PC-9 (cell line): ENCODE results near the gene CELF4. TPM values are rescaled to one million over a fixed set of nuclear protein-coding genes. Genes with fewer than 3 reads are reported as not detected.

ENCODE experiments used
- BruUV-seq: library from RNA; stranded (reverse); fragments of 400-500 nt; replicated peaks from 2 replicates; lab custom pipeline; 2021; lab: Mats Ljungman, UMichigan
- CTCF ChIA-PET: fragments of 300-600 bp; sonication (Branson Sonifier 250); formaldehyde crosslinking; loops from one replicate; lab custom pipeline; 2022; ENCODE audit warnings: antibody characterized with exemption; lab: Charles Lee
- POLR2A ChIA-PET: fragments of 300-600 bp; sonication (Branson Sonifier 250); formaldehyde crosslinking; loops from one replicate; lab custom pipeline; 2022; ENCODE audit warnings: antibody characterized with exemption; ENCODE audit not compliant: unreplicated experiment; lab: Charles Lee
- DNase-seq, 2 experiments: peaks; one replicate each; pipeline versions ENCODE4 v3.0.0 to v3.0.0-alpha.2; 2015 to 2022; ENCODE audit warnings: mixed read lengths in 1 of 2
- H2AFZ ChIP-seq: fragments of 200-600 bp; sonication (generic); 2 replicates; pipeline ENCODE4 v1.8.1; 2017; ENCODE audit warnings: antibody characterized with exemption
- H3F3A ChIP-seq: fragments of 200-600 bp; sonication (generic); 2 replicates; pipeline ENCODE4 v1.8.1; 2017; ENCODE audit warnings: antibody characterized with exemption, mild to moderate bottlenecking, low read depth; ENCODE audit not compliant: insufficient read depth
- H3K27ac ChIP-seq: fragments of 200-600 bp; sonication (generic); 2 replicates; pipeline ENCODE4 v1.6.1; 2016; ENCODE audit warnings: mixed run types
- H3K27me3 ChIP-seq: fragments of 200-600 bp; sonication (generic); 2 replicates; pipeline ENCODE4 v1.6.1; 2016; ENCODE audit warnings: low read depth, mixed run types; ENCODE audit not compliant: insufficient read depth
- H3K36me3 ChIP-seq: fragments of 200-600 bp; sonication (generic); 2 replicates; pipeline ENCODE4 v1.6.1; 2016; ENCODE audit warnings: low read depth, mixed run types
- H3K4me1 ChIP-seq: fragments of 200-600 bp; sonication (generic); replicated peaks from 2 replicates; pipeline ENCODE4 v1.6.1; 2016; ENCODE audit warnings: mixed run types; ENCODE audit not compliant: insufficient read depth
- H3K4me2 ChIP-seq: fragments of 200-600 bp; sonication (generic); 2 replicates; pipeline ENCODE4 v1.6.1; 2017; ENCODE audit warnings: mixed run types
- H3K4me3 ChIP-seq: fragments of 200-600 bp; sonication (generic); 2 replicates; pipeline ENCODE4 v1.6.1; 2016; ENCODE audit warnings: mixed run types
- H3K79me2 ChIP-seq: fragments of 200-600 bp; sonication (generic); 2 replicates; pipeline ENCODE4 v1.6.1; 2017; ENCODE audit warnings: low read depth, mixed run types
- H3K9me2 ChIP-seq: fragments of 200-600 bp; sonication (generic); 2 replicates; pipeline ENCODE4 v1.8.1; 2017; ENCODE audit warnings: mild to moderate bottlenecking; ENCODE audit not compliant: insufficient read depth
- H3K9me3 ChIP-seq: fragments of 200-600 bp; sonication (generic); 2 replicates; pipeline ENCODE4 v1.8.1; 2016; ENCODE audit warnings: low read depth; ENCODE audit not compliant: insufficient read depth
- H4K20me1 ChIP-seq: fragments of 200-600 bp; sonication (generic); 2 replicates; pipeline ENCODE4 v1.8.1; 2017; ENCODE audit not compliant: insufficient read depth
- EZH2 ChIP-seq: fragments of 200-600 bp; sonication (generic); IDR thresholded peaks from 2 replicates; pipeline ENCODE4 v1.8.0; 2017; ENCODE audit warnings: antibody characterized with exemption, low read depth
- intact Hi-C: fragments of 100-400 bp; cut with micrococcal nuclease; formaldehyde crosslinking; loops from one replicate; pipeline ENCODE4 v1.10.0; 2022; ENCODE audit not compliant: unreplicated experiment
- total RNA-seq: library from RNA; stranded (reverse); gene quantifications from 2 replicates; pipeline ENCODE4 v1.2.3, GENCODE V29; 2021
- TF ChIP-seq, protein P1 (sequence below): fragments of 200-600 bp; sonication (generic); conservative IDR thresholded peaks from 2 replicates; pipeline ENCODE4 v1.6.1; 2017; ENCODE audit warnings: mixed run types, antibody characterized with exemption, mild to moderate bottlenecking, moderate library complexity

The CELF4 gene
- total RNA-seq, 1 experiment from 2014 or later: 1.2 TPM

DNA sequence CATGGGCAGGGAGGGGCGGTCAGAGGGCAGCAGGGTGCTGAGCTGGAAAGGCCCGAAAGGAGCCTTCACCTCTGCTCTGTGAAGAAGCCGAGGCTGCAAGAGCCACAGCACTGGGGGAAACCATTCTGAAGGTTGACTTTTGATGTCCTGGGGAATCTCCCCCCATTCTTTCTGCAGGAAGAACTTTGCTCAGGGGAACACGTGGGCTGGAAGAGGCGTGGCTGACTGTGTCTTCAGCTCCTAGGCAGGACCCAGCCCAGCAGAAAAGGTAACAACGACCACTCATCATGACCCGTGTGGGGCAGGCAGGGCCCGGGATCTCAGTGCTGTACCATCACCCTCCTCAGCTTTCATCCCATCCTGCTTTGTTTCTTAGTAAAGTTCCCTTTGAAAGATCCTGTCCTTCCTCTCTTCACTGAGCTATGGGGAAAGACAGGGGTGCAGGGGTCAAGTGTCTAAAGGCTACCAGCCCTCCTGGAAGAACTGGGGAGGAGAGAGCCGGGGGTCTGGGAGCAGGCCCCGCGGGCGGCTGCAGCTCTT is 312.7 kb downstream of the CELF4 start:
- Histone ChIP-seq H3F3A (no peaks in the 10 kb centered on the region), H3K4me1 (no peaks in the 10 kb centered on the region), H3K36me3 (no peaks in the 10 kb centered on the region), H3K27ac (no peak overlapping the region), H3K9me2 (no peaks in the 10 kb centered on the region), H3K79me2 (no peaks in the 10 kb centered on the region), H3K9me3 (no peaks in the 10 kb centered on the region), H3K27me3 (peaks cover 14% of the 10 kb centered on the region), H3K4me2 (peak overlapping the region; percentile 44; the same call in 1 of the 2 replicates), H2AFZ (no peak overlapping the region), H3K4me3 (no peak overlapping the region), H4K20me1 (no peaks in the 10 kb centered on the region)
- TF ChIP-seq, protein P1, sequence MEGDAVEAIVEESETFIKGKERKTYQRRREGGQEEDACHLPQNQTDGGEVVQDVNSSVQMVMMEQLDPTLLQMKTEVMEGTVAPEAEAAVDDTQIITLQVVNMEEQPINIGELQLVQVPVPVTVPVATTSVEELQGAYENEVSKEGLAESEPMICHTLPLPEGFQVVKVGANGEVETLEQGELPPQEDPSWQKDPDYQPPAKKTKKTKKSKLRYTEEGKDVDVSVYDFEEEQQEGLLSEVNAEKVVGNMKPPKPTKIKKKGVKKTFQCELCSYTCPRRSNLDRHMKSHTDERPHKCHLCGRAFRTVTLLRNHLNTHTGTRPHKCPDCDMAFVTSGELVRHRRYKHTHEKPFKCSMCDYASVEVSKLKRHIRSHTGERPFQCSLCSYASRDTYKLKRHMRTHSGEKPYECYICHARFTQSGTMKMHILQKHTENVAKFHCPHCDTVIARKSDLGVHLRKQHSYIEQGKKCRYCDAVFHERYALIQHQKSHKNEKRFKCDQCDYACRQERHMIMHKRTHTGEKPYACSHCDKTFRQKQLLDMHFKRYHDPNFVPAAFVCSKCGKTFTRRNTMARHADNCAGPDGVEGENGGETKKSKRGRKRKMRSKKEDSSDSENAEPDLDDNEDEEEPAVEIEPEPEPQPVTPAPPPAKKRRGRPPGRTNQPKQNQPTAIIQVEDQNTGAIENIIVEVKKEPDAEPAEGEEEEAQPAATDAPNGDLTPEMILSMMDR: no peak
- TF ChIP-seq EZH2: no peak
- no peak for DNase-seq
- ChIA-PET POLR2A (interaction anchor here (0.6 kb wide), 1 partner anchor 424 kb away, joined by 7 read pairs; the partner anchor contains the start of gene TPGS2), CTCF (no interaction called here)
- no TSS peak for BruUV-seq
- intact Hi-C loops: no loop called here

DNA sequence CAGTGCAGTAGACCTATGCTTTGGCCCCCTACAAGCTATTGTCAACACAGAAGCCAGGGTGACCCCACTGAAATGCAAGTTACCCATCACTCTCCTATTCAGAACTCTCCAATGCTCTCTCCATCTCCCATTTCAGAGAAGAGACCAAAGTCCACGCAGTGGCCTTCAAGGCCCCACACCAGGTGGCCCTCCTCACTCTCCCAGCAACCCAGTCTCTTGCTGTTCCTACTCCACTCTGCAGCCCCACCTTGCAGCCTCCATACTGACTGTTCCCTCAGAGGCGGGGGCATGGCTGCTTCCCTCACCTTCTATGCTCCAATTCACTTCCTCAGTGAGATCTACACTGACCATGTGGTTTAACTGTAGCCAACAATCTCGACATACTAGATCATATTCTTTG is 313.3 kb downstream of the CELF4 start:
- H3K36me3 ChIP-seq: no peaks in the 10 kb centered on the region
- intact Hi-C loops: no loop called here
- no peaks in the 10 kb centered on the region for H3K9me3 ChIP-seq
- CTCF ChIA-PET: no interaction called here
- peaks cover 11% of the 10 kb centered on the region; the same call in 1 of the 2 replicates for H3K27me3 ChIP-seq
- POLR2A ChIA-PET: no interaction called here
- H3K27ac ChIP-seq: no peak overlapping the region
- no peaks in the 10 kb centered on the region for H4K20me1 ChIP-seq
- H3K4me3 ChIP-seq: no peak overlapping the region
- no peaks in the 10 kb centered on the region for H3K79me2 ChIP-seq
- TF ChIP-seq, protein P1: no peak
- no peak for TF ChIP-seq EZH2
- H3K4me2 ChIP-seq: no peak overlapping the region
- no peaks in the 10 kb centered on the region for H3K9me2 ChIP-seq
- H3K4me1 ChIP-seq: no peaks in the 10 kb centered on the region
- no TSS peak for BruUV-seq
- no peak for DNase-seq
- no peaks in the 10 kb centered on the region for H3F3A ChIP-seq
- no peak overlapping the region for H2AFZ ChIP-seq

DNA sequence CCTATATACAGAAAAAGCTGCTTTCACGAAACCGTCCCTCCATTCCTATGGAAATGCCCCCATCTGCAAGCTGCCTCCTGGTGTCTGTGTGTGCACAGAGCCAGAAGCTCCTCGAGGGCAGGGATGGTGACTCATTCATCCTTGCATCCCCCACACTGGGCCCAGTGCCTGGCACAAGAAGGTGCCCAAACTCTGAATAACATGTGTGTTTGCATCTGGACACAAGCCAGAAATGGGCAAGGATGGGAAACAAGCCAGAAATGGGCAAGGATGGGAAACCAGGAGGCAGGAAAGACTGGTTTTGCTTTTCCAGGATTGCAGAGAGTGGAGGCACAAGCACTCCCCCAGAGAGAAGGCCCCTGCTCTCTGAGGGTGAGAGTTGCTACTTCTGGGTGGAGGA is 313.9 kb downstream of the CELF4 start:
- intact Hi-C loops: no loop called here
- H3K9me3 ChIP-seq: no peaks in the 10 kb centered on the region
- H2AFZ ChIP-seq: no peak overlapping the region
- no peak overlapping the region for H3K27ac ChIP-seq
- peak in 1 of 2 experiments; percentile 23 for DNase-seq
- H3K4me3 ChIP-seq: no peak overlapping the region
- no TSS peak for BruUV-seq
- no peaks in the 10 kb centered on the region for H3K9me2 ChIP-seq
- no peaks in the 10 kb centered on the region for H4K20me1 ChIP-seq
- no peaks in the 10 kb centered on the region for H3F3A ChIP-seq
- no peaks in the 10 kb centered on the region for H3K4me1 ChIP-seq
- no peaks in the 10 kb centered on the region for H3K36me3 ChIP-seq
- no peaks in the 10 kb centered on the region for H3K79me2 ChIP-seq
- ChIA-PET CTCF (no interaction called here), POLR2A (no interaction called here)
- H3K27me3 ChIP-seq: peaks cover 11% of the 10 kb centered on the region; the same call in 1 of the 2 replicates
- H3K4me2 ChIP-seq: no peak overlapping the region
- TF ChIP-seq, protein P1: no peak
- no peak for TF ChIP-seq EZH2
